ENCODE results near the gene RNU1-1. TPM values are rescaled to one million over a fixed set of nuclear protein-coding genes. Genes with fewer than 3 reads are reported as not detected.

Gene RNU1-1
- total and polyA plus RNA-seq, 9 of the 15 experiments (the other 6 are each of a cell fraction or from before 2014, with no cell fraction given) = under 0.01 to 32,823 (median 2,538) TPM; not detected in 4

GRCh38 chr1:16513412-16514106 lies 526 bp downstream of the RNU1-1 start (continued):
- TF ChIP-seq ZNF324 (CRISPR knock-in tag; IDR thresholded peaks at IDR 0.05) (peak; percentile 72; the same call in 1 of the 2 replicates), ZNF445 (CRISPR knock-in tag; IDR thresholded peaks at IDR 0.05; ENCODE audit: low read depth) (peak; percentile 95), ATF4 (CRISPR knock-in tag; IDR thresholded peaks at IDR 0.05) (peak; percentile 94), HLTF (IDR thresholded peaks at IDR 0.05) (0 out of 2 replicates have a peak, but pooled peaks have one; percentile 54), CXXC5 (CRISPR knock-in tag; IDR thresholded peaks at IDR 0.05) (peak; percentile 59), FOXK1 (CRISPR knock-in tag; IDR thresholded peaks at IDR 0.05; ENCODE audit: borderline replicate concordance) (peak; percentile 92), BACH1 (tag; IDR thresholded peaks at IDR 0.05) (0 out of 2 replicates have a peak, but pooled peaks have one; percentile 38), CBX5 (IDR thresholded peaks at IDR 0.05; ENCODE audit: borderline replicate concordance, low read depth) (peak; percentile 61; the same call in 1 of the 2 replicates), MEF2A (IDR thresholded peaks at IDR 0.05; ENCODE audit: control insufficient read depth, low read depth, low read length) (peak; percentile 72), NFRKB (IDR thresholded peaks at IDR 0.05; ENCODE audit: low read depth) (0 out of 2 replicates have a peak, but pooled peaks have one; percentile 29), SAFB (IDR thresholded peaks at IDR 0.05; ENCODE audit: borderline replicate concordance, low read depth, low read length) (peak; percentile 63), PHB (CRISPR knock-in tag; IDR thresholded peaks at IDR 0.05) (peak; percentile 99), RREB1 (CRISPR knock-in tag; IDR thresholded peaks at IDR 0.05) (0 out of 2 replicates have a peak, but pooled peaks have one; percentile 48), ELK3 (CRISPR knock-in tag; IDR thresholded peaks at IDR 0.05) (peak; percentile 93), NCOR1 (IDR thresholded peaks at IDR 0.05) (peak; percentile 92), ARHGAP35 (IDR thresholded peaks at IDR 0.05; ENCODE audit: partially characterized antibody) (peak; percentile 97), ZFP91 (CRISPR knock-in tag; IDR thresholded peaks at IDR 0.05) (peak; percentile 82), CGGBP1 (CRISPR knock-in tag; IDR thresholded peaks at IDR 0.05) (peak; percentile 99), ETV1 (tag; conservative IDR thresholded peaks at IDR 0.05; ENCODE audit: low read depth) (peak; percentile 74)
